Measurements from ENCODE around the gene TBCD. TPM values are rescaled to one million over a fixed set of nuclear protein-coding genes. Genes with fewer than 3 reads are reported as not detected.

The TBCD gene
- polyA plus RNA-seq, 1 donor from 2014 or later: 67.2 TPM

- Histone ChIP-seq H3K9ac (ENCODE audit: low read length) (no peak overlapping the region), H3K36me3 (ENCODE audit: insufficient read depth, low read length) (no peaks in the 10 kb centered on the region), H3K27me3 (ENCODE audit: insufficient read depth, low read depth, low read length) (no peaks in the 10 kb centered on the region), H3K4me3 (ENCODE audit: low read length) (no peak overlapping the region), H2AFZ (ENCODE audit: low read depth, low read length) (no peak overlapping the region), H3K9me2 (ENCODE audit: insufficient read depth, low read length) (no peaks in the 10 kb centered on the region), H3K4me2 (ENCODE audit: low read length) (no peak overlapping the region), H3K27ac (ENCODE audit: low read length) (no peak overlapping the region), H3K79me2 (replicated peaks; ENCODE audit: insufficient read depth, low read length) (no peaks in the 10 kb centered on the region), H3K9me3 (ENCODE audit: low read length) (no peaks in the 10 kb centered on the region), H4K20me1 (ENCODE audit: insufficient read depth) (no peaks in the 10 kb centered on the region), H3F3A (ENCODE audit: insufficient read depth, low read length, poor library complexity, severe bottlenecking) (no peaks in the 10 kb centered on the region)
- TF ChIP-seq REST (IDR thresholded peaks at IDR 0.05; ENCODE audit: borderline replicate concordance): no peak
- TF ChIP-seq SMC3 (conservative IDR thresholded peaks at IDR 0.05; ENCODE audit: poor library complexity): no peak
- TF ChIP-seq MXI1 (conservative IDR thresholded peaks at IDR 0.05; ENCODE audit: poor library complexity, severe bottlenecking): no peak
- no peak for TF ChIP-seq POLR2AphosphoS5 (IDR thresholded peaks at IDR 0.05)
- TF ChIP-seq CTCF (IDR thresholded peaks at IDR 0.05; ENCODE audit: poor library complexity, severe bottlenecking): no peak
- no peak for TF ChIP-seq RAD21 (conservative IDR thresholded peaks at IDR 0.05)
- TF ChIP-seq EP300 (conservative IDR thresholded peaks at IDR 0.05; ENCODE audit: poor library complexity, severe bottlenecking): no peak
- TF ChIP-seq EZH2 (IDR thresholded peaks at IDR 0.05; ENCODE audit: borderline replicate concordance, insufficient read depth, low read length, poor library complexity, severe bottlenecking): no peak
These were observed 180.8 kb downstream of the TBCD start for GRCh38 chr17:82932518-82933310.

DNA sequence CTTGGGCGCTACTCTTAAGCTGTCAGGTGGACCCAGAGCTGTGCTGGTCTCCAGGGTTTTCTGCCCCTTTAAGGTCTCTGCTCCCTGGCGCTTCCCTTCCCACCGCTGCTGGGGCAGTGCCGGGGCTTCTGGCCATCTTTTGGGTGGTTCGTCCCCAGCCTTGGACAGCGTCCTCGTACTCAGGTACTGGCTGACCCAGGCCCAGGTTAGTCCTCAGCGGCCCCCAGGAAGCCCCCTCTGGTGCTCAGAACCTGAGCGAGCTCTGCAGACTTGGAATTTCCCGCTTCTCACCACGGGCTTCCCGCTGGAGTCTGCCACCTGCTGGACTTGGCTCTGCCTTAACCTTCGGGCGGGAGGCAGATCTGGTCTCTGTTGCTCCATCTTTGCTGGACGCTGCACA, 182.0 kb downstream of the TBCD start:
- Histone ChIP-seq H3F3A (ENCODE audit: insufficient read depth, low read length, poor library complexity, severe bottlenecking) (no peaks in the 10 kb centered on the region), H3K4me3 (ENCODE audit: low read length) (no peak overlapping the region), H3K9ac (ENCODE audit: low read length) (no peak overlapping the region), H3K4me2 (ENCODE audit: low read length) (no peak overlapping the region), H2AFZ (ENCODE audit: low read depth, low read length) (no peak overlapping the region), H3K9me2 (ENCODE audit: insufficient read depth, low read length) (no peaks in the 10 kb centered on the region), H4K20me1 (ENCODE audit: insufficient read depth) (no peaks in the 10 kb centered on the region), H3K27ac (ENCODE audit: low read length) (no peak overlapping the region), H3K9me3 (ENCODE audit: low read length) (no peaks in the 10 kb centered on the region), H3K79me2 (replicated peaks; ENCODE audit: insufficient read depth, low read length) (no peaks in the 10 kb centered on the region), H3K36me3 (ENCODE audit: insufficient read depth, low read length) (no peaks in the 10 kb centered on the region), H3K27me3 (ENCODE audit: insufficient read depth, low read depth, low read length) (no peaks in the 10 kb centered on the region)
- TF ChIP-seq RAD21 (conservative IDR thresholded peaks at IDR 0.05): no peak
- no peak for TF ChIP-seq MXI1 (conservative IDR thresholded peaks at IDR 0.05; ENCODE audit: poor library complexity, severe bottlenecking)
- no peak for TF ChIP-seq EZH2 (IDR thresholded peaks at IDR 0.05; ENCODE audit: borderline replicate concordance, insufficient read depth, low read length, poor library complexity, severe bottlenecking)
- no peak for TF ChIP-seq POLR2AphosphoS5 (IDR thresholded peaks at IDR 0.05)
- TF ChIP-seq TAF1 (IDR thresholded peaks at IDR 0.05; ENCODE audit: low read depth): no peak
- TF ChIP-seq CTCF (IDR thresholded peaks at IDR 0.05; ENCODE audit: poor library complexity, severe bottlenecking): no peak

All from neural cell (in vitro differentiated cells).